Epithelial cell of proximal tubule (primary cell): Measurements from ENCODE around the gene CACNA1A. TPM values are rescaled to one million over a fixed set of nuclear protein-coding genes. Genes with fewer than 3 reads are reported as not detected.
"Not testable (repeated sequence)": the region's sequence is repeated elsewhere in the genome, so short reads cannot be mapped to it uniquely, and the experiment has no call there.

ENCODE experiments used
- DNase-seq: peaks from one replicate; pipeline ENCODE4 v3.0.0-alpha.2; 2011; ENCODE audit warnings: low read depth
- H3K4me3 ChIP-seq: 2 replicates; pipeline ENCODE4 v1.5.1; 2011; ENCODE audit warnings: low read depth, mild to moderate bottlenecking, low read length
- CTCF ChIP-seq: conservative IDR thresholded peaks from 2 replicates; pipeline ENCODE4 v1.5.1; 2012; ENCODE audit warnings: low read depth, mild to moderate bottlenecking, low read length
- total RNA-seq: library from RNA; depleted of rRNA; stranded (reverse); fragments of >200 nt; gene quantifications from 2 replicates; pipeline ENCODE4 v1.2.3, GENCODE V29; 2015

Gene CACNA1A
- total RNA-seq, 1 donor from 2014 or later, result 0.98 TPM

GRCh38 chr19:13373599-13373998 lies 132.7 kb downstream of the CACNA1A start:
- TF ChIP-seq CTCF, result no peak
- DNase-seq, result no peak
- no peak overlapping the region for H3K4me3 ChIP-seq

- no peak for DNase-seq
- TF ChIP-seq CTCF, result no peak
- H3K4me3 ChIP-seq, result no peak overlapping the region
Measured at GRCh38 chr19:13370948-13371347, 135.3 kb downstream of the CACNA1A start.

DNA sequence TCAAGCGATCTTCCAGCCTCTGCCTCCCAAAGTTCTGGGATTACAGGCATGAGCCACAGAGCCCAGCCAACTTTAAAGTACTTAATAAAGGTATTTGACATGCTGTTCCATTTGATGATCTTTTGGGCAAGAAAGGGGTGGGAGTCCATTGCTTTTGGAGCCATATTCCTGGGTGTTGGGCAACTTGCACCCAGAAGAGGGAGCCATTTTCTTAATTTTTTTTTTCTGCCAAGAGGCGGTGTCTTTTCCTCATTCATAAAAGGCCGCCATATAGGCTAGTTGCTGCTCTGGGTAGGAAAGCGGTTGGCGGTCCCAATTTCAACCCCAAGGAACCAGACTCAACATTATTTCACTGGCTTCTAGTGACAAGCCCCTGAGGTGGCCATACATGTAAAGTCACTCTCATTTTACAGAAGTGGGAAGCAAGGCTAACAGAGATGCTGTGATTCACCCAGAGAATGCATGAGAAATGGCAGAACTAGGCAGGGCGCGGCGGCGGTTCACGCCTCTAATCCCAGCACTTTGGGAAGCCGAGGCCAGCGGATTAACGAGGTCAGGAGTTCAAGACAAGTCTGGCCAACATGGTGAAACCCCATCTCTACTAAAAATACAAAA lies 139.6 kb downstream of the CACNA1A start:
- H3K4me3 ChIP-seq, result no peak overlapping the region
- DNase-seq, result no peak
- TF ChIP-seq CTCF, result peak; percentile 72

- no peak overlapping the region for H3K4me3 ChIP-seq
- DNase-seq, result no peak
- TF ChIP-seq CTCF, result no peak
Measured at GRCh38 chr19:13363954-13364353, 142.3 kb downstream of the CACNA1A start.

DNA sequence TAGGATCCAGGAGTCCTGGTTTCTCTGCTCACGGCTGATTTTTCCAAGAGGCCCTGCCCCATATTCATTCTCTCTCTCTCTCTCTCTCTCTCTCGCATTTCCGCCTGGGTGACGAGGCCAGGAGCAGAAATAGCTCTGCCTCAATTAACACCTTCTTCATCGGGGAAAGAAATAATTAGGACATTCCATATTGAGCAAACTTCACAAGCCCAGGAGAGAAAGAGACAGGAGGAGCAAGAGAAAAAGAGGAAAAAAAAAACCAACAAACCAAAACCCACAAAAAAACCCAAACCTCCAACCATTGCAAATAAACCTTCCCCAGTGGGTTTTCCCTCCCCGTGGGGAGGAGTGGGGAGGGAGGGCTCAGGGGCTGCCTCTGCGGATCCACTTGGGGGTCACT lies 143.0 kb downstream of the CACNA1A start:
- no peak overlapping the region for H3K4me3 ChIP-seq
- TF ChIP-seq CTCF, result no peak
- DNase-seq, result no peak

- no peak for TF ChIP-seq CTCF
- no peak for DNase-seq
- no peak overlapping the region for H3K4me3 ChIP-seq
Measured at GRCh38 chr19:13362668-13363067, 143.6 kb downstream of the CACNA1A start.

- H3K4me3 ChIP-seq, DNase-seq: not testable (repeated sequence)
Measured at GRCh38 chr19:13361726-13362125, 144.6 kb downstream of the CACNA1A start.
